Skeletal muscle satellite cell (primary cell): Measurements from ENCODE around the gene NBEAL2. TPM values are rescaled to one million over a fixed set of nuclear protein-coding genes. Genes with fewer than 3 reads are reported as not detected.
A peak's percentile ranks its signal among the peaks of the same experiment; 100 is the strongest.

Source experiments
- H3K27me3 ChIP-seq: 2 replicates; pipeline ENCODE4 v1.7.0; 2013; ENCODE audit warnings: low read length; ENCODE audit not compliant: control insufficient read depth, insufficient read depth
- H3K36me3 ChIP-seq: 2 replicates; pipeline ENCODE4 v1.7.0; 2013; ENCODE audit warnings: mild to moderate bottlenecking, control low read depth, low read length; ENCODE audit not compliant: insufficient read depth
- H3K4me1 ChIP-seq: 2 replicates; pipeline ENCODE4 v1.7.0; 2013; ENCODE audit warnings: low read length; ENCODE audit not compliant: control insufficient read depth, insufficient read depth
- H3K4me2 ChIP-seq: 2 replicates; pipeline ENCODE4 v1.7.0; 2013; ENCODE audit warnings: mild to moderate bottlenecking, low read length
- H3K4me3 ChIP-seq: 2 replicates; pipeline ENCODE4 v1.7.0; 2013; ENCODE audit warnings: low read length
- H3K9ac ChIP-seq: 2 replicates; pipeline ENCODE4 v1.7.0; 2013; ENCODE audit warnings: mild to moderate bottlenecking, low read depth, low read length, moderate library complexity
- H3K9me3 ChIP-seq: replicated peaks from 2 replicates; pipeline ENCODE4 v1.7.0; 2013; ENCODE audit warnings: mild to moderate bottlenecking, control low read depth, low read length
- total RNA-seq: library from RNA; depleted of rRNA; stranded (reverse); fragments of >200 nt; gene quantifications from 2 replicates; pipeline ENCODE4 v1.2.3, GENCODE V29; 2012; rRNA removed

Gene NBEAL2, protein sequence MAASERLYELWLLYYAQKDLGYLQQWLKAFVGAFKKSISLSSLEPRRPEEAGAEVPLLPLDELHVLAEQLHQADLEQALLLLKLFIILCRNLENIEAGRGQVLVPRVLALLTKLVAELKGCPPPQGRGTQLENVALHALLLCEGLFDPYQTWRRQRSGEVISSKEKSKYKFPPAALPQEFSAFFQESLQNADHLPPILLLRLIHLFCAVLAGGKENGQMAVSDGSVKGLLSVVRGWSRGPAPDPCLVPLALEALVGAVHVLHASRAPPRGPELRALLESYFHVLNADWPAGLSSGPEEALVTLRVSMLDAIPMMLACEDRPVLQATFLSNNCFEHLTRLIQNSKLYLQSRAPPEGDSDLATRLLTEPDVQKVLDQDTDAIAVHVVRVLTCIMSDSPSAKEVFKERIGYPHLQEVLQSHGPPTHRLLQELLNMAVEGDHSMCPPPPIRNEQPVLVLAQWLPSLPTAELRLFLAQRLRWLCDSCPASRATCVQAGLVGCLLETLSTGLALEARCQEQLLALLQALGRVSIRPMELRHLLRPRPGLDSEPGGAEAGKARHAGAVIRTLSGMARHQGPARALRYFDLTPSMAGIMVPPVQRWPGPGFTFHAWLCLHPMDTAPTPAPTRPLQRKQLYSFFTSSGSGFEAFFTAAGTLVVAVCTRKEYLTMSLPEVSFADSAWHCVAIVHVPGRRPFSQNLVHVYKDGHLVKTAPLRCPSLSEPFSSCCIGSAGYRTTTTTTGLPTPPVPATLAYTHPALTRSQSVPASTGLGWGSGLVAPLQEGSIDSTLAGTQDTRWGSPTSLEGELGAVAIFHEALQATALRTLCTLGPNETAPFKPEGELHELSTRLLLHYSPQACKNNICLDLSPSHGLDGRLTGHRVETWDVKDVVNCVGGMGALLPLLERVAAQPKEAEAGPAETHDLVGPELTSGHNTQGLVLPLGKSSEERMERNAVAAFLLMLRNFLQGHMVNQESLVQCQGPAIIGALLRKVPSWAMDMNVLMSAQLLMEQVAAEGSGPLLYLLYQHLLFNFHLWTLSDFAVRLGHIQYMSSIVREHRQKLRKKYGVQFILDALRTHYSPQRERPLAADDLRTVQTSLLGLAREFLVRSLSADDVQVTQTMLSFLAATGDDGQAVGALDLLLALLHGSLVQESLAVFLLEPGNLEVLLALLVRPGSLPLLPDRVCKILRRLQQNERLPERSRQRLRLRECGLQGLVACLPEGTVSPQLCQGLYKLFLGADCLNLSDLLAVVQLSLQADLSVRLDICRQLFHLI (N-terminal part only)
- total RNA-seq: 3.3 and 3.7 TPM in 2 replicates

DNA sequence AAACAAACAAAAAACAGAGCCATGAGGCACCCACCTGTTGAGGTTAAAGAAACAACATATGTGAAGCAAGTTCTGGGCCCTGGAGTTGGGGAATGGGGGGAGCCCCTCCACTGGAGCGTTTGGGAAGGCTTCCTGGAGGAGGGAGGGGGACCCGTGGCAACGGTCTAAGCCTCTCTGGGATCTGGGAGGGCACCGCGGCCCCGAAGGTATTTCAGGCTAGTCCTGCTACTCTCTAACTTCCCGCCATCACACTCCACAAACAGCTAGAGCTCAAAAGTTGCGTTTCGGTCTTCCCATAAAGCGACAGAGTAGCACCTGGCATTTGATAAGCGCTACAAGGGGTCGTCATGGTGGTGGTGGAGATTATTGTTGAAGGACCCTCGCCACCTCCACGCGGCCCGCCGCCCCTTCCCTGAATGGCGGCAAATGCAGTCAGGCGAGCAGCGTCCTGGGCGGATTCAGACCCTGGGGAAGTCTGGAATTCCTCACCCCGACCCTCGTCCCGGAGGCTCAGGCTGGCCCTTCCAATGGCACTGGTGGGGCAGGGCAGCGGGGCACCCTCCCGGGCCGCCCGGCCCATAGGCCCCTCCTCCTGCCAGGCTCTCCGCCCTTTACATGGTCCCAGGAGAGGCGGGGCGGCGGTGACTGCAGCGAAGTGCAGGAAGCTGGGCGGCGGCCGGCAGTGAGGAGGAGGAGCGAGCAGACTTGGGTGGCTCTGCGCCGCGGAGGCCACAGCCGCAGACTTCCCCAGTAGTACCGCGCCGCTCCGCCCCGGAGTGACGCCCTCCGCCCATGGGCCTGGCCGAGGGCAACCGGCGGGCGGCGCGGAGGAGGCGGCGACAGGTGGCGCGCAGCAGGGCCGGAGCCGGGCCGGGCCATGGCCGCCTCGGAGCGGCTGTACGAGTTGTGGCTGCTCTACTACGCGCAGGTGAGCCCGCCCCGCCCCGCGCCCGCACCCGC is at the start of gene NBEAL2:
Gene NBEAL2, plus strand, starts transcription at position 682 of the 960 bp plus-strand sequence. Its CDS starts 196 bp downstream, at position 878.
- peak within 1 kb of the TSS; percentile 100 for H3K4me2 ChIP-seq
- no peaks in the 10 kb centered on the region for H3K27me3 ChIP-seq
- H3K9me3 ChIP-seq: no peaks in the 10 kb centered on the region
- H3K4me1 ChIP-seq: peaks cover 17% of the 10 kb centered on the region
- peak within 1 kb of the TSS; percentile 88 for H3K9ac ChIP-seq
- H3K36me3 ChIP-seq: no peaks in the 10 kb centered on the region
- H3K4me3 ChIP-seq: peak within 1 kb of the TSS; percentile 94

DNA sequence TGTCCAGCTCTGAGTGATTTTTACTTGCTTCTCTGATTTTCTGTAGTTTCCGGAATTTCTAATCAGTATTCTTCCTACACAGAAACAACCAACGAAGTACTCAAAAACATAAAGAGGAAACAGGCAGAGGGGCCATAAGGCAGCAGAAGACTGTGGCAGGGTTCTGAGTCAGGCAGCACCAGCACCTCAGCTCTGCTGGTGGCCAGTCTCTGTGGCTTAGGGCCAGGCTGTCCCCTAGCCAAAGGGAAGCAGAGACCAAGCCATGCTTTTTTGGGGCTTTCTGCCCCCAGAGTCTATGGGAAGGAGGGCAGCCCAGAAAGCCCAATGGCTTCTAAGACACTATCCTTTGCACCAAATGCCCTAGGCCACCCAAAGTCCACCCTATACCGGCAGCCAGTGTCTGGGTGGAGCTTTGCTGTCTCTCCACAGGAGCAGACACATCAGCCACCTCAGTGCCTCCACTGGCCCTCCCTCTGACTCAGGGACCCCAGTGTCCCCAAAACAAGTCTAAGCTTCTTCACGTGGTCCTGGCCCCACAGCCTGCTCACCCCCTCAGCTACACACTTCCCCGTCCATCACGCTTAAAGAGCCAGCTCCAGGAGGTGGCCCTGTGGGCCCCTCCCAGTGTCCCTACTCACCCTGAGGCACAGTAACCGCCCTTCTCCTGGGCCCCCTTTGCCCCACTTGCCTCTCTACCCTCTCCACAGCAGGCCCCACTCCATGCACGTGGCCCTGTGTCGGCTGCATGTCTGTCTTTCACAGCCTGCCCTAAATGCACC is 49.1 kb upstream of the NBEAL2 start:
- Histone ChIP-seq H3K4me2 (peak overlapping the region; percentile 62), H3K27me3 (no peaks in the 10 kb centered on the region), H3K4me1 (peaks cover 75% of the 10 kb centered on the region), H3K9ac (peak overlapping the region; percentile 4), H3K36me3 (peaks cover 20% of the 10 kb centered on the region), H3K9me3 (no peaks in the 10 kb centered on the region), H3K4me3 (no peak overlapping the region)

DNA sequence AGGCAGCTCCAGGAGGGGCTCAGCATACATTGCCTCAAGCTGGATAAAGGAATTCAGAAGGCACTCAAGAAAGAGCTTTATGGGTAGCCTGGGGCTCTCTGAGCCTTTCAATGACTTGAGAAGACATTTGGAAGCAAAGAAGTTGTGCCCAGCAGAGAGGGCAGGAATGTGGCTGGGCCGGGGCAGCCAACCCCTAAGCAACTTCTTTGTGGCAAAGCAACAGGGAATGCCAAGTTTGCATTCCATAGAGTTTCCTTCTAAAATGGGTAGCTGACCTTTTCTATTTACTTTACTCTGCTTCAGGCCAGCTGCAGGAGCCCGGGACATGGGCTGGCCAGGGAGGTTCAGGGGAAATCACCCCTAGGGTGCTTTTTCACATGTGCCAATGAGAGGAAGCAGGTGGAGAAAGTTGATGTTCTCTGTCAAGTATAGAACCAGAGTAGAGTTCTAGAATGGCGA is 48.5 kb upstream of the NBEAL2 start:
- H3K27me3 ChIP-seq: no peaks in the 10 kb centered on the region
- no peaks in the 10 kb centered on the region for H3K9me3 ChIP-seq
- peaks cover 75% of the 10 kb centered on the region for H3K4me1 ChIP-seq
- H3K4me2 ChIP-seq: peak overlapping the region; percentile 62
- peaks cover 17% of the 10 kb centered on the region for H3K36me3 ChIP-seq
- H3K4me3 ChIP-seq: peak overlapping the region; percentile 17
- H3K9ac ChIP-seq: peak overlapping the region; percentile 27

DNA sequence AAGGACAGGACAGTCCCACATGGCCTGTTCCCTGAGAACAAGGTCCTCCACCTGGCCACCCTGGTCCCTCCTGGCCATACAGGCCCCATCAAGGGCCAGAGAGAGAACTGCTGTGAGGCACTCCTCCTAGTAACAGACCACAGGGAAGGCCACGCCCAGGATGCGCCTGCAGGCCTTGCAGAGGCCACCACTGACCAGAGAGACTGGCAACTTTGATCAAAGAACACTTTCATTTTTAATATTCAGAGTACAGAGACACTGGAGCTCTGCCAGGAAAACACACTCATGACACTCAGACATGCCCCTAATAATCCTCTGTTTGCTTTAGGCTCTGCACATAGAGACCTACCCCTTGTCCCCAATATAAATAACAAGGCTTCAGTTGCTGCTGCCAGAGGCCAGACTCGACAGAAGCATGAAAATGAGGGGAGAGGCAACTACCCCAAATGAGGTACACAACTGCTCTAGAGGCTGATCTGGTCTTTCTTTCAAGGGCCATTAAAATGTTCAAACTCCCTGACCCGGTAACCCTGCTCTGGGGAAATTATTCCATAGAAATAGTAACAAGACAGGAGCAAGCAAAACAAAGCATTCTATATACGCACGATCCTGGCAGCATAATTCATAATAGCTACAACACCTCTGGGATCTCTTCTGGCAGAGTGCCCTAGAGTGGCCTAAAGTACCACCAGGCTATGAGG is 47.7 kb upstream of the NBEAL2 start:
- no peaks in the 10 kb centered on the region for H3K27me3 ChIP-seq
- peak overlapping the region; percentile 41 for H3K4me3 ChIP-seq
- peaks cover 75% of the 10 kb centered on the region for H3K4me1 ChIP-seq
- H3K4me2 ChIP-seq: peak overlapping the region; percentile 62
- peaks cover 23% of the 10 kb centered on the region for H3K36me3 ChIP-seq
- peak overlapping the region; percentile 27 for H3K9ac ChIP-seq
- no peaks in the 10 kb centered on the region for H3K9me3 ChIP-seq

DNA sequence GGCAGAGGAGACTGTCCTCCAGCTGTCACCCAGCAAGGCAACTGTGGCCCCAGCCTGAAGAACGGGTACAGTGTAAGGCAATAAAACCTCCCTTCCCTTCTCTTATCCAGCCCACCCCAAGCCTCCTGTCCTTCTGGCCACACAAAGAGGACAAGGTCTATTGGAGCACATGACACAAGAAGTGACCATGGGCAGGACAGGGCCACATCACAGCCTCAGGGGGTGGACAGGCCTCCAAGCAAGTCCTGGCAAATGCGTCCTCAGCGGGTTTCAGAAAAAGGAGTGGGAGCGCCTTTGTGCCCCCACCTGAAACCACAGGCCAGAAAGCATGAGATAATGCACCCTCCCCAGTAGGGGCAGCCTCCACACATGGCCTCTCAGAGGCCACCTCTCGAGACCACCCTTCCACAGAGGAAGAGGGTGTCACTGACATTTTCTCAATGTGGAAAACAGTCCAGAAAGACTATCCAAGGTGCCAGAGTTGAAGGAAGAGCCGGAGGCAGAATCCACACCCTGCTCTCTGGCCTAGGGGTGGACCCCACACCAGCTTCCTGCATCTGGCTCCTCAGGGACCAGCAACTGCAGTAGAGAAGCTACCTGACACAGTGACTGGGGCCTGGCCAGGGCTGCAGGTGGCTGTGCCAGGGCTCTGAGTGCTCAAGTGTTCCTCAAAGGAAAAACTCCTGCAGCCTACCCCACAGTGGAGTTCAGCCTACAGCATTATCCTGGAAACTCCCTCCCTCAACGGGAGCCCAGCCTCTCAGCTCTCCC is 46.8 kb upstream of the NBEAL2 start:
- Histone ChIP-seq H3K4me2 (peak overlapping the region; percentile 62), H3K9ac (peak overlapping the region; percentile 27), H3K4me3 (no peak overlapping the region), H3K27me3 (no peaks in the 10 kb centered on the region), H3K4me1 (peaks cover 79% of the 10 kb centered on the region), H3K36me3 (peaks cover 23% of the 10 kb centered on the region), H3K9me3 (no peaks in the 10 kb centered on the region)

DNA sequence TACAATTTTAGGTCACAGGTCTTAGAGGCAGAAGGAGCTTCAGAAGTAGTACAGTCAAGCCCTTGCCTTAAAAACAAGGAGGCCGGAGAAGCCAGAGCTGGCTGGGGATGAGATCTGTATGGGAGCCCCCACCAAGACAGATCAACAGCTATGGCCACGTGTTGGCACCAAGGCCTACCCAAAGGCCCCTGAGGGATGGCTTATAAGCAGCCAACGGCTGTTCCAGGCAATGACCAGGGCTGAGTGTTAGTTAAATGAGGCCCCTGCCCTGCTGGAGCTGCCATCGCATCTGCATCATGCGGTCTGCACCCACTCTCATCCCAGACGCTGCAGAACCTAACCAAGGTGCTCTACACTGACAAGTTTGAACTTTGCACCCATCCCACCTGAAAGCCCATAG is 46.2 kb upstream of the NBEAL2 start:
- H3K36me3 ChIP-seq: peaks cover 26% of the 10 kb centered on the region
- peaks cover 81% of the 10 kb centered on the region for H3K4me1 ChIP-seq
- H3K9ac ChIP-seq: no peak overlapping the region

DNA sequence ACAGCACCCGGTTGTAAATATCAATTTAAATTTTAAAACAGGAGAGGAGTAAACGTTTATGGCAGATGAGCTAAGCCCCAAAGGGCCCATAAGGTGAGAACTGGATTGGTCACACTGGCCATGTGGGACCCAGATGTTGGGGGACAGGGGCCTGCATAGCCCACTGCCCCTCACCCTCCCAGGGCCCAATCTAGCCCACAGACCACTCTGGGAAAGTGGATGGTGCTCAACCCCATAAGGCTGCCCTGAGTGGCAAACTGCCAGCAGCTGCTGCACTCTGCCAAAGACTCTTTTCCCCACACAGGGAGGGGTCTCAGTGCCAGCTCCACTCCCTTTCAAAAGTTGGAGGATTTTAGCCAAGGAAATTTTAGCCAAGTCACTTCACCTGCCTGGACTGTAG is 45.4 kb upstream of the NBEAL2 start:
- no peaks in the 10 kb centered on the region for H3K27me3 ChIP-seq
- H3K9me3 ChIP-seq: no peaks in the 10 kb centered on the region
- peak overlapping the region; percentile 73 for H3K9ac ChIP-seq
- peak overlapping the region; percentile 56 for H3K4me2 ChIP-seq
- H3K4me3 ChIP-seq: peak overlapping the region; percentile 27
- peaks cover 81% of the 10 kb centered on the region for H3K4me1 ChIP-seq
- peaks cover 25% of the 10 kb centered on the region for H3K36me3 ChIP-seq

More for the DNA sequence above, 46.2 kb upstream of the NBEAL2 start:
- no peak overlapping the region for H3K4me2 ChIP-seq
- no peak overlapping the region for H3K4me3 ChIP-seq
- H3K9me3 ChIP-seq: no peaks in the 10 kb centered on the region
- no peaks in the 10 kb centered on the region for H3K27me3 ChIP-seq

DNA sequence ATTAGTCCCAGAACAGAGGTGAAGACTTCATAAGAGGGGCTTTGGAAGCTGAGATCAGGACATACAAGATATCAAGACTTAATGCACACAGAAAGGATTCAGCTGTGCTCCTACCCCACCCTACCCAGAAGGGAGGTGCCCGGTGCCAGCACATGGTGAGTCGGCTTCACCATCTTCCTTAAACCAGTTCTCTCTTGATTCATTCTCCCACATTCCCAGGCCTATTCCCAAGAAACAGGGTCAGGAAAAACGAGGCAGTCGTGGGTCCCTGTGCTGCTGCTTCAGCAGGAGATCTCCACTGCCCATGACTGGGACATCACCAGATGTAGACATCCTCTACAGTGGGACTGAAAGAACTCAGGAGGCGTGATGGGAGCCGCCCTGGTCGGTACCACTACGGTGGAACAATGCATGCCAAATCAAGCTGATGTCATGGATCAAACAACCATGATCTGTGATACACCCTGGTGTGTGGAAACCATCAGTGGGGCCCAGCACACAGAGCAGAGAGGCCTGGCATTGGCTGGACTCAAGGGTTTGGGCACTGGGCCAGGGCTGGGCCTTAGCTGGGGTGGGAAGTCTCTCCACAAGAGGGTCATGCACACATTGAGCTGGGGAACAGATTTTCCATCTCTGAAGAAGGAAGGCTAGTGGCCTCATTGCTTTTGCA is 44.8 kb upstream of the NBEAL2 start:
- H3K36me3 ChIP-seq: peaks cover 30% of the 10 kb centered on the region
- peaks cover 79% of the 10 kb centered on the region for H3K4me1 ChIP-seq
- peak overlapping the region; percentile 73 for H3K9ac ChIP-seq
- peak overlapping the region; percentile 54 for H3K4me3 ChIP-seq
- H3K27me3 ChIP-seq: no peaks in the 10 kb centered on the region
- H3K4me2 ChIP-seq: peak overlapping the region; percentile 56
- H3K9me3 ChIP-seq: no peaks in the 10 kb centered on the region
